ENCODE results near the gene NIPAL4.

The NIPAL4 gene

DNA sequence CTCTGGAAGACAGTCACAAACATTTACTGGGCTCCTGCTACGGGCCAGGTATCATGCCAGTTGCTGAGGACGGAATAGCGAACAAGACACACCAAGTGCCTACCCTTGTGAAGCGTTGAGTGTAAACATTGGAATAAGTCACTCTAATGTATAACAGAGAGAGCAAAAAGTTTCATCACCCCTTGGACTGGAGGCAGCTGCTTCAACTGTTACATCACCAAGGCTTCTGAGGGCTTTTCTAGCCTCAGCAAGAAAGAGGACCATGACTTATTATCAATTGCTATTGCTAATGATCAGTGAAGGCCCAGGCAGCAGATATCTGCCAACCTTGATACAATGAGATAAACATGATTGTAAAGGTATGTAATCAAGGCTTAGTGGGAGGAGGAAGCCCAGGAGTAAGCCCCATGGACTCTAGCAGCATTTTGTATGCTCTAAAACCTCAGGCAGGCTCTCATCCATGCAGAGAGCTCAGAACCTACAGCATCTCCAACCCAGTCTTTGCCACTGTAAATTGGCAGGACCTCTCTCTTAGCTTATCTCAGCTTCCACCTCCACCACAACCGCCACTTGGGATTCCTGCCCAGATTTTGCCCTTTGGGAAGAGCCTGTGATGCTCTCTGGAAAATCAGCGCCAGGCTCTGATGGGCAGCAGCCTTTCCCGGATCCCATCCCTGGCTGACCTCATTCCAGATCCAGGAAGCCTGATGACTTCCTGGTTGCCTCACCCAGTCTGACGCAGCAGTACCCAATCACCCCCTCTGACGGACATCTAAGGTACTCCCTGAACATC lies 61.1 kb downstream of the NIPAL4 start:
- Histone ChIP-seq H3K27me3 (ENCODE audit: insufficient read depth, low read length, poor library complexity) (no peaks in the 10 kb centered on the region), H3K9ac (ENCODE audit: low read depth, low read length) (no peak overlapping the region), H3K36me3 (ENCODE audit: insufficient read depth, low read length) (no peaks in the 10 kb centered on the region; the same call in 1 of the 2 replicates), H3K4me1 (ENCODE audit: insufficient read depth, low read length) (no peaks in the 10 kb centered on the region), H3K79me2 (ENCODE audit: insufficient read depth, low read length) (no peaks in the 10 kb centered on the region), H2AFZ (ENCODE audit: low read depth, low read length) (no peak overlapping the region), H3K9me3 (ENCODE audit: insufficient read depth, low read length, severe bottlenecking) (no peaks in the 10 kb centered on the region), H3K27ac (ENCODE audit: low read length) (no peak overlapping the region), H3K4me2 (ENCODE audit: insufficient read depth, low read length) (no peak overlapping the region), H3K4me3 (ENCODE audit: low read depth in 1 of 2, low read length in 2 of 2) (no peak overlapping the region), H4K20me1 (ENCODE audit: insufficient read depth, low read length) (no peaks in the 10 kb centered on the region)
- DNase-seq, result no peak
- no peak for TF ChIP-seq EZH2 (IDR thresholded peaks at IDR 0.05; ENCODE audit: borderline replicate concordance, low read depth, low read length, severe bottlenecking)
- TF ChIP-seq, protein P1, sequence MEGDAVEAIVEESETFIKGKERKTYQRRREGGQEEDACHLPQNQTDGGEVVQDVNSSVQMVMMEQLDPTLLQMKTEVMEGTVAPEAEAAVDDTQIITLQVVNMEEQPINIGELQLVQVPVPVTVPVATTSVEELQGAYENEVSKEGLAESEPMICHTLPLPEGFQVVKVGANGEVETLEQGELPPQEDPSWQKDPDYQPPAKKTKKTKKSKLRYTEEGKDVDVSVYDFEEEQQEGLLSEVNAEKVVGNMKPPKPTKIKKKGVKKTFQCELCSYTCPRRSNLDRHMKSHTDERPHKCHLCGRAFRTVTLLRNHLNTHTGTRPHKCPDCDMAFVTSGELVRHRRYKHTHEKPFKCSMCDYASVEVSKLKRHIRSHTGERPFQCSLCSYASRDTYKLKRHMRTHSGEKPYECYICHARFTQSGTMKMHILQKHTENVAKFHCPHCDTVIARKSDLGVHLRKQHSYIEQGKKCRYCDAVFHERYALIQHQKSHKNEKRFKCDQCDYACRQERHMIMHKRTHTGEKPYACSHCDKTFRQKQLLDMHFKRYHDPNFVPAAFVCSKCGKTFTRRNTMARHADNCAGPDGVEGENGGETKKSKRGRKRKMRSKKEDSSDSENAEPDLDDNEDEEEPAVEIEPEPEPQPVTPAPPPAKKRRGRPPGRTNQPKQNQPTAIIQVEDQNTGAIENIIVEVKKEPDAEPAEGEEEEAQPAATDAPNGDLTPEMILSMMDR (IDR thresholded peaks at IDR 0.05; ENCODE audit: borderline replicate concordance, extremely low read depth, low read length, poor library complexity, severe bottlenecking), result no peak
- ATAC-seq (ENCODE audit: insufficient read depth, low read depth), result no peak

DNA sequence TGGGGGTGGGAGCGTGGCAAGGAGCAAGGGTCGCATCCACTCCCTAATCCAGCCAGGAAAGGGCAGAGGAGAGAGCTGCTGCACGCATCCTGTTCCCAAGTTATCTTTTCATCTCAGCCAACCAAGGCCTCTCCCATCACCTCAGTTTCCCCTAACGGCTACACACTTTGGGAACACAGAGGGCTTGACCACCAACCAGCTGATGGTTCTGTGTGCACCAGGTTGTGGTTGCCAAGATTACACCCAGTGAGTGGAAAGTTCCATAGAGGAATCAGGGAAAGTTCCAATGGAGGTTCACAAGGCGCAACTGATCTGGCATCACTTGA lies 61.7 kb downstream of the NIPAL4 start:
- no peak for ATAC-seq (ENCODE audit: insufficient read depth, low read depth)
- H3K36me3 ChIP-seq (ENCODE audit: insufficient read depth, low read length), result no peaks in the 10 kb centered on the region; the same call in 1 of the 2 replicates

DNA sequence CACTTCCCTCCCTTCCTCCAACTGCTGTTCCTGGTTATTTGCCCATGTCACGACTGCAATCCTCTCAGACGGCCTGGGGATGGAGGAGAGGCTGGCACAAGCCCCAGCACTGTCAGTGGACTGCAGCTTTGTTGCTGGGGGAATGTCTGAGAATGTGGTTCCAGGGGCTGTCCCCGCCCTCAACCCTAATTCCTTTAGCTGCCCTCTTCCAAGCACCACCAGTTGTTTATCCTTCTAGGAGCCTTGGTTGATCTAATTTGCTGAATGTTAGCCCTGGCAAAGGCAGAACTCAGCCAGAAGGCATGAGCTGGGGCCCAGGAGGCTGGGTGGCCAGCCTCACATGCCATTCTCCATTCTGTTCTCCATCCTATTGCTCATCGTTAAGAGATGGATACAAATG lies 64.0 kb downstream of the NIPAL4 start:
- no peak overlapping the region for H3K9ac ChIP-seq (ENCODE audit: low read depth, low read length)
- TF ChIP-seq, protein P1 (IDR thresholded peaks at IDR 0.05; ENCODE audit: borderline replicate concordance, extremely low read depth, low read length, poor library complexity, severe bottlenecking), result no peak
- no peak for TF ChIP-seq EZH2 (IDR thresholded peaks at IDR 0.05; ENCODE audit: borderline replicate concordance, low read depth, low read length, severe bottlenecking)

More for the DNA sequence above, 61.7 kb downstream of the NIPAL4 start:
- no peaks in the 10 kb centered on the region for H4K20me1 ChIP-seq (ENCODE audit: insufficient read depth, low read length)
- no peak overlapping the region for H2AFZ ChIP-seq (ENCODE audit: low read depth, low read length)
- TF ChIP-seq EZH2 (IDR thresholded peaks at IDR 0.05; ENCODE audit: borderline replicate concordance, low read depth, low read length, severe bottlenecking), result no peak
- TF ChIP-seq, protein P1 (IDR thresholded peaks at IDR 0.05; ENCODE audit: borderline replicate concordance, extremely low read depth, low read length, poor library complexity, severe bottlenecking), result no peak
- H3K27me3 ChIP-seq (ENCODE audit: insufficient read depth, low read length, poor library complexity), result no peaks in the 10 kb centered on the region
- no peaks in the 10 kb centered on the region for H3K9me3 ChIP-seq (ENCODE audit: insufficient read depth, low read length, severe bottlenecking)
- H3K9ac ChIP-seq (ENCODE audit: low read depth, low read length), result no peak overlapping the region
- no peak overlapping the region for H3K4me3 ChIP-seq (ENCODE audit: low read depth in 1 of 2, low read length in 2 of 2)
- H3K4me2 ChIP-seq (ENCODE audit: insufficient read depth, low read length), result no peak overlapping the region
- H3K27ac ChIP-seq (ENCODE audit: low read length), result no peak overlapping the region
- DNase-seq, result no peak
- no peaks in the 10 kb centered on the region for H3K79me2 ChIP-seq (ENCODE audit: insufficient read depth, low read length)
- H3K4me1 ChIP-seq (ENCODE audit: insufficient read depth, low read length), result no peaks in the 10 kb centered on the region

More for the DNA sequence above, 64.0 kb downstream of the NIPAL4 start:
- ATAC-seq (ENCODE audit: insufficient read depth, low read depth), result no peak
- Histone ChIP-seq H3K79me2 (ENCODE audit: insufficient read depth, low read length) (no peaks in the 10 kb centered on the region), H3K9me3 (ENCODE audit: insufficient read depth, low read length, severe bottlenecking) (no peaks in the 10 kb centered on the region), H3K4me1 (ENCODE audit: insufficient read depth, low read length) (no peaks in the 10 kb centered on the region), H3K27ac (ENCODE audit: low read length) (no peak overlapping the region), H3K4me2 (ENCODE audit: insufficient read depth, low read length) (no peak overlapping the region), H3K36me3 (ENCODE audit: insufficient read depth, low read length) (no peaks in the 10 kb centered on the region), H2AFZ (ENCODE audit: low read depth, low read length) (no peak overlapping the region), H3K27me3 (ENCODE audit: insufficient read depth, low read length, poor library complexity) (no peaks in the 10 kb centered on the region), H3K4me3 (ENCODE audit: low read depth in 1 of 2, low read length in 2 of 2) (no peak overlapping the region), H4K20me1 (ENCODE audit: insufficient read depth, low read length) (no peaks in the 10 kb centered on the region)
- no peak for DNase-seq

Data from DND-41 (cell line).